Fibroblast of gingiva (primary cell): ENCODE data around the gene NRL.

ENCODE experiments used
- DNase-seq: peaks from one replicate; pipeline ENCODE4 v3.0.0-alpha.2; 2011; ENCODE audit warnings: low read depth

Gene NRL

GRCh38 chr14:24114532-24115421 is at the start of gene NRL, which contains the start of gene DCAF11:
TSS of gene NRL (minus strand) at chr14:24114949. CDS start at chr14:24082848, 32,101 bp downstream.
TSS of gene DCAF11 (plus strand) at chr14:24114777. CDS start at chr14:24115595, 818 bp downstream.
- peak; percentile 100 for DNase-seq

DNA sequence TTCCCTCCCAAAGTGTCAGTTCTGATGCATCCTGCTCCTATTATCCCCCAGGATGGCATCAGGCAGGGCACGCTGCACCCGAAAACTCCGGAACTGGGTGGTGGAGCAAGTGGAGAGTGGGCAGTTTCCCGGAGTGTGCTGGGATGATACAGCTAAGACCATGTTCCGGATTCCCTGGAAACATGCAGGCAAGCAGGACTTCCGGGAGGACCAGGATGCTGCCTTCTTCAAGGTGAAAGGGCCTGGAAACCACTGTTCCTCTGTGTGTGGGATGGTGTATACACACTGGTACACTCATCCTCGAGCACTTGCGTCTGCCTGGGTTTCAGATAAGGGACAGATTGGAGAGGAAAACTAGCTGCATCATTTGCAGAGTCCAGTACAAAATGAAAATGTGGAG is 47.3 kb upstream of the NRL start:
- no peak for DNase-seq

- peak; percentile 94 for DNase-seq
Observed at GRCh38 chr14:24160850-24161804, 46.4 kb upstream of the NRL start, which contains the start of gene IRF9. TSS of gene IRF9 (plus strand) at chr14:24161265. CDS start at chr14:24162145, 880 bp downstream.

GRCh38 chr14:24160499-24160849 is 45.7 kb upstream of the NRL start:
- DNase-seq: no peak

GRCh38 chr14:24159777-24160498 is 45.2 kb upstream of the NRL start:
- DNase-seq: no peak

DNA sequence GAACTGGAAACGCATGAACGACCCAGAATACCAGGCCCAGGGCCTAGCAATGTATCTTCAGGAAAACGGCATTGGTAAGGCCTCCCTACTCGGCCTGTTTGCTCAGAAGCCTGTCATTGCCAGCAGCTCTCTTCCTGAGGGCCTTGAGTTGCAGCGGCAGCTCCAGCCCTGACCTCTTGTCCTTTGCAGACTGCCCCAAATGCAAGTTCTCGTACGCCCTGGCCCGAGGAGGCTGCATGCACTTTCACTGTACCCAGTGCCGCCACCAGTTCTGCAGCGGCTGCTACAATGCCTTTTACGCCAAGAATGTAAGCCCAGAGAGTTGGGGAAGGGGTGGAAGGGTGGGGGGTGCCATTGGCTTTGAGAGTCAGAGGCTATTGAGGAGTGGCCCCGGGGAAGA is 42.6 kb upstream of the NRL start:
- DNase-seq: no peak

GRCh38 chr14:24156840-24157239 is 42.1 kb upstream of the NRL start:
- no peak for DNase-seq

DNA sequence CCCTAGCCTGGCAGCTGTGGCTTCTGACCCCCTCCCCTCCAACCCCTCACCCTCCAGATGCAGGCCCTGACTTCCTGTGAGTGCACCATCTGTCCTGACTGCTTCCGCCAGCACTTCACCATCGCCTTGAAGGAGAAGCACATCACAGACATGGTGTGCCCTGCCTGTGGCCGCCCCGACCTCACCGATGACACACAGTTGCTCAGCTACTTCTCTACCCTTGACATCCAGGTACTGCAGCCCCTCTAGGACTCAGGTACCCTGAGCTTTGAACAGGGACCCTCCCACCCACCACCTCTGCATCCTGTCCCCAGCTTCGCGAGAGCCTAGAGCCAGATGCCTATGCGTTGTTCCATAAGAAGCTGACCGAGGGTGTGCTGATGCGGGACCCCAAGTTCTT is 40.4 kb upstream of the NRL start:
- no peak for DNase-seq

- no peak for DNase-seq
Observed at GRCh38 chr14:24151404-24152080, 36.8 kb upstream of the NRL start.

GRCh38 chr14:24150993-24151392 is 36.2 kb upstream of the NRL start:
- DNase-seq: no peak

GRCh38 chr14:24150567-24150966 is 35.8 kb upstream of the NRL start:
- DNase-seq: no peak

DNA sequence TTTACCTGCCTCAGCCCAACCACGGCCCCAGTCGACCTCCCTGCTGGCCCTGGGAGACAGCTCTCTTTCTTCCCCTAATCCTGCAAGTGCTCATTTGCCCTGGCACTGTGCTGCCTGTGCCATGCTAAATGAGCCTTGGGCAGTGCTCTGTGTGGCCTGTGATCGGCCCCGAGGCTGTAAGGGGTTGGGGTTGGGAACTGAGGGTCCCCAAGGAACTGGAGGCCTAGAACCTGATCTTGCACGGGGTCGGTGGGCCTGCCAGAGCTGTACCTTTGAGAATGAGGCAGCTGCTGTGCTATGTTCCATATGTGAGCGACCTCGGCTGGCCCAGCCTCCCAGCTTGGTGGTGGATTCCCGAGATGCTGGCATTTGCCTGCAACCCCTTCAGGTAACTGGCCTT is 35.3 kb upstream of the NRL start:
- DNase-seq: no peak

DNA sequence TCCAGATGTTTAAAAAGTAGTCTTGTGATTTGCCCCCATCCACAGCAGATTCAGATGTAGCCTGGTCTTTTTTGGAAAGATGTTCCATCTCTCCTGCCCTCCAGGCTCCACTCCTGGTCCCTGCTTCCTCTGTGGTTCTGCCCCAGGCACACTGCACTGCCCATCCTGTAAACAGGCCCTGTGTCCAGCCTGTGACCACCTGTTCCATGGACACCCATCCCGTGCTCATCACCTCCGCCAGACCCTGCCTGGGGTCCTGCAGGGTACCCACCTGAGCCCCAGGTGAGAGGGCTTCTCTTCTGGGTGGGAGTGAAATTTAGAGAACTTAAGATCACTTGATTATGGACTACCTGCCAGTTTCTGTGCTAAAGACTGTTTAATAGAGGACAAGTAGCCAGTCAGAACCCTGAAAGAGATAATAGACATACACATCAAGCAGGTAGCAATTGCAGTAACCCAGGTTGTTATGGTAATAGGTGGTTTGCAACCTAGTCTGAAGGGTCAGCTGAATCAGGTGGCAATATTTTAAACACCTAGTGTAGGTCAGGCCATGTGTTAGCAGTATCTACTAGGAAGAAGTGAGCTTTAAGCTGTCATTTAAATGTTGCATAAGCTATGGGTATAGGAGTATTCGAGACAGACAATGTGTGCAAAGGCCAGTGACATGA is 34.7 kb upstream of the NRL start:
- no peak for DNase-seq

GRCh38 chr14:24147761-24148428 is 33.1 kb upstream of the NRL start:
- no peak for DNase-seq

GRCh38 chr14:24146978-24147760 is 32.4 kb upstream of the NRL start, which contains the start of gene RNF31:
TSS of gene RNF31 (plus strand) at chr14:24147498. CDS start at chr14:24147699, 201 bp downstream.
- DNase-seq: peak; percentile 99

DNA sequence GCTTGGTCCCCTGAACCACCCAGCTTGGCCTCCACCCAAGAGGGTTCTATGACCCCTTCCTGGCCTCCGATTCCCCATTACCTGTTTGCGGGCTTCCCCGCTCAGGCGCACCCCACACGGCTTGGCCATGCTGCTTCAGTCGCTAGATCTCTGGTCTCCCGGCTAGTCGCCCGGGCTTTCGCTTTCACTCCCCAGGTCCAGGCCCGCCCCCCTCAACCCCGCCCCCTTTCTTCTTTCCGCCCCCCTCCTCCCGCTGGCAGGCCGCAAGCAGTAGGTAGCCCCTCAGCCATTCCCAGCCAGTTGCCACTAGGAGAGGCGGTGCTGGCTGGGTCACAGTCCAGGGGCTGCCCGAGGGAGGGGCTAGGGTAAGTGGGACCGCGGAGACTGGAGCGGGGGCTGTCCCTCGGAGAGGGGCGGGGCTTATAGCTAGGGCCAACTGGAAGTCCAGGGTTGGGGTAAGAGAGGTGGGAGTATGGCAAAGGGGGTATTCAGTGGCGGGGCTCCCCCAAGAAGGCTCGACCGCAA is 31.8 kb upstream of the NRL start, which contains the start of gene PSME2:
TSS of gene PSME2 (minus strand) at position 158 of the 525 bp plus-strand sequence. CDS start at position 129, 29 bp downstream.
- peak; percentile 96 for DNase-seq

GRCh38 chr14:24145690-24146452 is 31.1 kb upstream of the NRL start:
- DNase-seq: no peak

GRCh38 chr14:24145219-24145618 is 30.5 kb upstream of the NRL start:
- DNase-seq: no peak
